Stomach (tissue), 9 donors: ENCODE results near the gene DNER. TPM values are rescaled to one million over a fixed set of nuclear protein-coding genes. Genes with fewer than 3 reads are reported as not detected.

Experiments used
- DNase-seq, 2 donors: peaks; one replicate each; pipeline versions ENCODE4 v3.0.0 to v3.0.0-alpha.2; 2013 to 2019
- H3K27ac ChIP-seq, 5 donors: fragments of 200-600 bp in 4 of 5; sonication (generic) in 4 of 5; one replicate each; pipeline ENCODE4 v1.5.1; 2013 to 2019; ENCODE audit warnings: mild to moderate bottlenecking in 1 of 5, moderate library complexity in 1 of 5
- H3K27me3 ChIP-seq, 3 donors: fragments of 200-600 bp; sonication (generic); one replicate each; pipeline ENCODE4 v1.5.1; 2017 to 2019; ENCODE audit warnings: mixed run types in 1 of 3
- H3K36me3 ChIP-seq, 4 donors: fragments of 200-600 bp; sonication (generic); 1 replicate in 3 of 4; 2 replicates in 1 of 4; pipeline ENCODE4 v1.5.1; 2016 to 2019
- H3K4me1 ChIP-seq, 4 donors: fragments of 200-600 bp; sonication (generic); one replicate each; pipeline ENCODE4 v1.5.1; 2016 to 2019
- H3K4me3 ChIP-seq, 4 donors: fragments of 200-600 bp; sonication (generic) in 3 of 4; one replicate each; pipeline ENCODE4 v1.5.1; 2016 to 2019; ENCODE audit warnings: mild to moderate bottlenecking in 1 of 4
- H3K9me3 ChIP-seq, 4 donors: fragments of 200-600 bp; sonication (generic); one replicate each; pipeline ENCODE4 v1.5.1; 2016 to 2019
- EP300 ChIP-seq: sonication (generic); formaldehyde crosslinking; IDR thresholded peaks from one replicate; pipeline ENCODE4 v1.6.1; 2017; ENCODE audit warnings: antibody characterized with exemption
- POLR2A ChIP-seq, 4 donors: fragments of 450-650 bp; IDR thresholded peaks; one replicate each; pipeline ENCODE4 v1.6.1; 2016; ENCODE audit warnings: antibody characterized with exemption in 4 of 4, control low read depth in 2 of 4, mild to moderate bottlenecking in 1 of 4, moderate library complexity in 1 of 4
- POLR2AphosphoS5 ChIP-seq, 3 donors: sonication (generic); formaldehyde crosslinking; IDR thresholded peaks; one replicate each; pipeline ENCODE4 v1.6.1; 2016; ENCODE audit warnings: antibody characterized with exemption in 3 of 3
- WGBS, 5 donors: extraction: QIAGEN DNeasy Blood & Tissue Kit in 3 of 5; methylation state at CpG; one replicate each; pipeline versions ENCODE4 v1.1.5 to v1.1.7; 2013 to 2018; 5-methylcytosine and 5-hydroxymethylcytosine counted together
- intact Hi-C: fragments of 100-400 bp; cut with DNase I; formaldehyde crosslinking; loops from one replicate; pipeline ENCODE4 v1.15.1; 2023; ENCODE audit warnings: low total_unique reads
- polyA plus RNA-seq, 3 donors: library from polyadenylated mRNA; stranded (reverse); fragments of 200-250 nt; gene quantifications; one replicate each; pipeline ENCODE4 v1.2.3, GENCODE V29; 2013
- total RNA-seq, 5 donors: library from RNA; depleted of rRNA; stranded (reverse); fragments of >200 nt; gene quantifications; one replicate each; pipeline versions ENCODE4 v1.1.0 to v1.2.3, GENCODE V29; 2014 to 2016
- TF ChIP-seq, protein P1 (sequence below), 7 experiments: fragments of 450-650 bp in 4 of 7; fragments of 200-600 bp in 3 of 7; sonication (generic) in 3 of 7; IDR thresholded peaks; one replicate each; pipeline ENCODE4 v1.5.1; 2016 to 2019; ENCODE audit warnings: antibody characterized with exemption in 7 of 7, control low read depth in 2 of 7, mild to moderate bottlenecking in 1 of 7
- donor health status: healthy with polysubstance abuse.
- donor health status: Bipolar disorder and iron deficiency.
- donor health status: healthy.

DNER gene
- total and polyA plus RNA-seq, 8 donors, result 1.6 to 10.6 (median 4.9) TPM

DNA sequence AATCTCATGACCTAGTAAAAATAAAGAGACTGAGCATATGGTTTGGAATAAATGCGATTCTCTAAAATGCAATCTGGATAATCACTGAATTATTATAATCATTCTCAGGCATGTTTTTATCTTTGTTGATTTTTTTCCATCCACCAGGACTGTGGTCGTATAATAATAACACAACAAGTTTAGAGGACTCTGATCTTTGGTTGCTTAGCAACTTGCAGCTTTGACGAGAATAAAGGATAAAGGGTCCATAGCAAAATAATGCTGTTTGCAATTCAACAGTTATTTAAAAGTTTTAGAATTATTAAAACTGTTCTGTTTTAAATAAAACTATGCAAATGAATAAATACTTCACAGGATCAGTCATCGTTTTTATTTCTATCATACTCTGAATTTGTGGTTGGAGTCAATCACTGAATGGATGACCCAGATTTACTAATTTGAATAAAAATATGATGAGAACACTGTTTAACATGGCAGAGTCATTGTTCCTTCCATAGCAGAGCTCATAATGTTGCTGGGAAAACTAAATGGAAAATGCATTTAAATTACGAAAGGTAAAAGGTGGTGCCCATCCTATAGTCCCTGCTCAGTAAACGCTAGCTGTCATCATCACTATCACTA, 29.3 kb downstream of the DNER start:
- no peak for DNase-seq
- H3K4me3 ChIP-seq, result no peak overlapping the region
- intact Hi-C loops, result no loop called here
- peaks cover 0 to 27% (median 5%) of the 10 kb centered on the region in 3 donors for H3K27me3 ChIP-seq
- WGBS, 5 donors, result 71 to 76% (median 74%) methylated on average over 6 of the region's 6 CpGs
- H3K36me3 ChIP-seq, result no peaks in the 10 kb centered on the region
- H3K9me3 ChIP-seq, result no peaks in the 10 kb centered on the region
- no peak overlapping the region for H3K27ac ChIP-seq
- H3K4me1 ChIP-seq, result no peaks in the 10 kb centered on the region
- TF ChIP-seq, protein P1, sequence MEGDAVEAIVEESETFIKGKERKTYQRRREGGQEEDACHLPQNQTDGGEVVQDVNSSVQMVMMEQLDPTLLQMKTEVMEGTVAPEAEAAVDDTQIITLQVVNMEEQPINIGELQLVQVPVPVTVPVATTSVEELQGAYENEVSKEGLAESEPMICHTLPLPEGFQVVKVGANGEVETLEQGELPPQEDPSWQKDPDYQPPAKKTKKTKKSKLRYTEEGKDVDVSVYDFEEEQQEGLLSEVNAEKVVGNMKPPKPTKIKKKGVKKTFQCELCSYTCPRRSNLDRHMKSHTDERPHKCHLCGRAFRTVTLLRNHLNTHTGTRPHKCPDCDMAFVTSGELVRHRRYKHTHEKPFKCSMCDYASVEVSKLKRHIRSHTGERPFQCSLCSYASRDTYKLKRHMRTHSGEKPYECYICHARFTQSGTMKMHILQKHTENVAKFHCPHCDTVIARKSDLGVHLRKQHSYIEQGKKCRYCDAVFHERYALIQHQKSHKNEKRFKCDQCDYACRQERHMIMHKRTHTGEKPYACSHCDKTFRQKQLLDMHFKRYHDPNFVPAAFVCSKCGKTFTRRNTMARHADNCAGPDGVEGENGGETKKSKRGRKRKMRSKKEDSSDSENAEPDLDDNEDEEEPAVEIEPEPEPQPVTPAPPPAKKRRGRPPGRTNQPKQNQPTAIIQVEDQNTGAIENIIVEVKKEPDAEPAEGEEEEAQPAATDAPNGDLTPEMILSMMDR (IDR thresholded peaks at IDR 0.05), result no peak
- TF ChIP-seq POLR2AphosphoS5 (IDR thresholded peaks at IDR 0.05), result no peak
- no peak for TF ChIP-seq POLR2A (IDR thresholded peaks at IDR 0.05)
- TF ChIP-seq EP300, result no peak

DNA sequence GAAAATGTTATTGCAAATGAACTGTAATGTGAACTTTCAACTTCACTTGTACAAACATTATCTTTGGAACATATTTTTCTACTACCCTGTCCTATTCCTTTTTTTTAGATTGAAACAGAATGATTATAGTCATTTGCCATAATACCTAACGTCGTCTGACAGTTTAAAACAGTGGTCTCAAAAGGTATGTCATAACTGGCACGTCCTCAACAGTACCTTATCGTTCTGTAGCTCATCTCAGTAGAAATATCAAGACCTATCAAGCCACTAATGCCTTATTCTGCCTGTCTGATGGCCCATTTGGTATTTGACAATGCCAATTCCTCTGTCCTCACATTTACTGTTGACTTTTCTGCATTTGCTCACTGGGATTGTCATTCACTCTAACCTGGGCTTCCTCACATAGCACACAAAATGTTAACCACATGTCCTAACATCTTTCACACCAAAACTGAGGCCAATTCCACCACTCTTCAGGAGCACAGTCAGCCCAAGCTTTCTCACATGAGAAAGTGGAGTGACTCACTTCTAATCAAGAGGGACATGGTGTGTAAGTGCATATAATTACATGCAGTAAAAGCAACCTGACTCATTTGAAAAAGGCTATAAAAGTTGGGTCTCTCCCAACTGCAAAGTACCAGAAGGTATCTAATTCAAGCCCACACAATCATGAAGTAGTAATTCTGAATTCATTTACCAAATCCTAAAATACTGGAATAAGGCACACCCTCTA, 34.8 kb downstream of the DNER start:
- Histone ChIP-seq H3K27ac (no peak overlapping the region), H3K27me3 (peaks cover 0 to 34% (median 5%) of the 10 kb centered on the region in 3 donors), H3K9me3 (no peaks in the 10 kb centered on the region), H3K4me3 (no peak overlapping the region), H3K4me1 (no peaks in the 10 kb centered on the region), H3K36me3 (no peaks in the 10 kb centered on the region)
- WGBS, 5 donors, result 80 to 88% (median 82%) methylated on average over 4 of the region's 4 CpGs
- no peak for DNase-seq
- TF ChIP-seq POLR2A (IDR thresholded peaks at IDR 0.05) (no peak), EP300 (no peak), POLR2AphosphoS5 (IDR thresholded peaks at IDR 0.05) (no peak)
- TF ChIP-seq, protein P1 (IDR thresholded peaks at IDR 0.05), result no peak
- intact Hi-C loops, result no loop called here

DNA sequence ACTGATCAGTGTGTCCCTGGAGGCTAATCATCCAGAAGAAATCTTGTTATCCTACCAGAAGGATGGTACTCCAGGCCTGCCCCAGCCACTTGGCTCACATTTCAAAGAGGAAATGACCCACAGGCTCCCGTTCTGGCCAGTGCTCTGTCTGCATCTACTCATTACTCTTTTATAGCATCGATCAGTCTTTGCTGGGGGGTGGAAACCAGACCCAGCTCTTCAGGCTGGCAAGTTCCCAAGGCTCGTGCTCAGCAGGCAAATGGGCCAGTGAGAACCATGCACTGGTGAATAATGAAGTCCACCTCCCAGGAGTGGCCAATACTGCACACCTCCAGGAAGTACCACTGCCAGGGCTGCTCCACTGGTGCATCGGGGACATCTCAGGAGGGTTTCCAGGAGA, 38.8 kb downstream of the DNER start:
- 43 to 61% (median 54%) methylated on average over 4 of the region's 4 CpGs for WGBS, 5 donors
- no peaks in the 10 kb centered on the region for H3K36me3 ChIP-seq
- peaks cover 0 to 51% (median 5%) of the 10 kb centered on the region in 3 donors for H3K27me3 ChIP-seq
- H3K27ac ChIP-seq, result no peak overlapping the region
- H3K4me3 ChIP-seq, result no peak overlapping the region
- H3K4me1 ChIP-seq, result no peaks in the 10 kb centered on the region
- intact Hi-C loops, result no loop called here
- peak in 1 of 2 donors; percentile 24 for DNase-seq
- H3K9me3 ChIP-seq, result no peaks in the 10 kb centered on the region
- TF ChIP-seq POLR2A (IDR thresholded peaks at IDR 0.05), result no peak
- TF ChIP-seq EP300, result no peak
- TF ChIP-seq, protein P1 (IDR thresholded peaks at IDR 0.05), result no peak
- no peak for TF ChIP-seq POLR2AphosphoS5 (IDR thresholded peaks at IDR 0.05)

DNA sequence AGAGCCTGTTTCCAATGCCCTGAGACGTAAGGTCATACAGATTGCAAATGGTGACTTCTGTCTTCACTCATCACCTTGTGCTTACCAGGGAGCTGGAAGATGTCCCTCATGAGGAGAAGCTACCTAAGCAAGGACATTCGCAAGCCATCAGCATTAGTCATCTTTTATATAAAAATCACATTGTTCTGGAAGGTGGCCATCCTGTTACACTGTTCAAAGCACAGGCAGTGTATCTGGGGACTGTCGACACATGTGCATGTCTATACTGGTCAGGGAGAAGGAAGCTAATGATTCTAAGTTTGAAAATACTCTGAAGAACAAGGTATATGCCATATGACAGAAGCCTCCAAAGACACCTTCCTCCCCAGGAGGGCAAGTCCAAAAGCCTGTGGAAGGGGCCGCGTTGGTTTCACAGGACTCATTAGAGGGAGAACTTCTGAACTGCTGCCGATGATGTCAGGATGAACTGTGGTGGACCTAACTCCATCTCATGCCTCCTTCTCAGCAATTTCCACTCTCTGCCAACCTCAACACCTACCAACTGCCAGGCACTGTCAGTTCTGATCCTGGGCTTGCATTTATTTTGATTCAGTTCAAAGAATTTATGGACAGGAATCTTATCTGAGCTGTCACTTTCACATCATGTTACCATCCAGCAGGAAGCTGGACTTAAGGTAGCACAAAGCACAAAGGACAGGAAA, 39.4 kb downstream of the DNER start:
- TF ChIP-seq POLR2A (IDR thresholded peaks at IDR 0.05) (no peak), EP300 (no peak), POLR2AphosphoS5 (IDR thresholded peaks at IDR 0.05) (no peak)
- TF ChIP-seq, protein P1 (IDR thresholded peaks at IDR 0.05), result no peak
- no peak for DNase-seq
- no peaks in the 10 kb centered on the region for H3K36me3 ChIP-seq
- no peak overlapping the region for H3K27ac ChIP-seq
- intact Hi-C loops, result no loop called here
- H3K4me1 ChIP-seq, result no peaks in the 10 kb centered on the region
- H3K4me3 ChIP-seq, result no peak overlapping the region
- 86 to 97% (median 90%) methylated on average over 6 of the region's 6 CpGs for WGBS, 5 donors
- no peaks in the 10 kb centered on the region for H3K9me3 ChIP-seq
- peaks cover 0 to 51% (median 3%) of the 10 kb centered on the region in 3 donors for H3K27me3 ChIP-seq
